ENCODE measurements around the gene PI16.
A peak's percentile ranks its signal among the peaks of the same experiment; 100 is the strongest.

Gene PI16

DNA sequence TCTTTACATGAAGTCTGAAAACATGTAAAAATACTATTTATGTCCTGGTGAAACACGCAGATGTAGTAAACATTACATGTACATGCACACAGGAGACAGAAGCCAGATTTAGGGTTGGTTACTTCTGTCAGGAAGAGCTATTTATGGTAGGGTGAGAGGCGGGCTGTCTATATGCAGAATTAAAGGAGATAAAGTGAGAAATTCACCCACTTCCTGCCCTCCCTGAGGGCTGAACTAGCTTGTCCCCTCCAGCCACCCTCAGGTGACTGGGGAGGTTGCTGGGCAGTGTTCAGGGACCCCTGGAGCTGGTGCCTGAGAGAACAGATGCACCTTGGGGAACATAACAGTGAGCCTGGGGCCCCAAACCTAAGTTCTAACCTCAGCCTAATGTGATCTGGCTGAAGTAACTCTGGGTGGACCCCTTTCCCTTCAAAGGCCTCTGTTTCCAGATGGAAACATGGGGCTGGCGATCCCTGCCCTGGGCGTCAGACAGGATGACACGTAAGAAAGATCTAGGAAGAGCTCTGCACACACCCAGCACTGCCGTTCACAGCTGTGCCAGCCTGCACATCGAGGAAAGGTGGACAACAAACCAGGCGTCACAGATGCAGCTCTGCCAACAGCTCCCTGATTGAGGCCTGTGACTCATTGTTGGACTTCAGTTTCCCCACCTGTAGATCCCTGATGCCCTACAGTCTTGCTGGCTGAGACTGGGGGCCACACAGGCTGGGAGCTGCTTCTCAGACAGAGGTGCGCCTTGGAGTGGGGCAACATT lies 1.3 kb downstream of the PI16 start:
- DNase-seq, result no peak

DNA sequence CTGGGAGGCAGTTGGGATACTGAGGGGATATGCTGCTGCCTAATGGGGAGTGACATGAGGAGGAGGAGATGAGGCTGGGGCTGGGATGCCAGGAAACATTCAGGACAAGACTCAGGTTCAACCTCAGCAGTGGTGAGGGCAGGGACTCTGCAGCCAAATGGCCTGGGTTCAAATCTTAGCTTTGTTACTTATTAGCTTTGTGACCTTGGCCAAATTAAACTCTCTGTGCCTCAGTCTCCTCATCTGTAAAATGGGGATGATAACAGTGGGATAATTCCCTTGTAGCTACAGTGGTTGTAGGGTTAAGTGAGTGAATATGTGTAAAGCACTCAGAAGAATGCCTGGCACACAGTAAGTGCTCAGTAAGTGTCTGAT lies 1.9 kb downstream of the PI16 start:
- DNase-seq, result no peak

DNA sequence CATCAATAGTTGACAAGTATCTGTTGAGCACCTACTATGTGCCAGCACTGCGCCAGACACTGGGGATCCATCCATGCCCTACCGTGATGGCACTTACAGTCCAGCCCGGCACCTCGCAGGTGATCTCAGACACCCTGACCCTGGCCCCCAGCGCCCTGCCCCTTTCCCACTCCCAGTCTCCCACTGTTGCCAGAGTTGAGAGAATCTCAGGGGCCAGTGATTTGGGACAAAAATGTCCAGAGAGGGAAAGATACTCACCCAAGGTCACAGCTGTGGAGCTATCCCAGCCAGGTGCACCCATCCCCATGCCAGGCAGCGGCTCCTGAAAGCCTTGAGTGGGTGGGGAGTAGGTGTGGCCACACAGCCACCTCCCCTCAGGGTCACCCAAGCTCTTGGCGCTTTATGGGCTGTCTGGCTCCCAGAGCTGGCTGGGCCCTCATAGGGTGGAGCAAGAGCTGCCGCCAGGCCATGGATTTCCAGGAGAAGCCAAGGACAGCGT lies 3.3 kb downstream of the PI16 start:
- DNase-seq, result no peak

DNA sequence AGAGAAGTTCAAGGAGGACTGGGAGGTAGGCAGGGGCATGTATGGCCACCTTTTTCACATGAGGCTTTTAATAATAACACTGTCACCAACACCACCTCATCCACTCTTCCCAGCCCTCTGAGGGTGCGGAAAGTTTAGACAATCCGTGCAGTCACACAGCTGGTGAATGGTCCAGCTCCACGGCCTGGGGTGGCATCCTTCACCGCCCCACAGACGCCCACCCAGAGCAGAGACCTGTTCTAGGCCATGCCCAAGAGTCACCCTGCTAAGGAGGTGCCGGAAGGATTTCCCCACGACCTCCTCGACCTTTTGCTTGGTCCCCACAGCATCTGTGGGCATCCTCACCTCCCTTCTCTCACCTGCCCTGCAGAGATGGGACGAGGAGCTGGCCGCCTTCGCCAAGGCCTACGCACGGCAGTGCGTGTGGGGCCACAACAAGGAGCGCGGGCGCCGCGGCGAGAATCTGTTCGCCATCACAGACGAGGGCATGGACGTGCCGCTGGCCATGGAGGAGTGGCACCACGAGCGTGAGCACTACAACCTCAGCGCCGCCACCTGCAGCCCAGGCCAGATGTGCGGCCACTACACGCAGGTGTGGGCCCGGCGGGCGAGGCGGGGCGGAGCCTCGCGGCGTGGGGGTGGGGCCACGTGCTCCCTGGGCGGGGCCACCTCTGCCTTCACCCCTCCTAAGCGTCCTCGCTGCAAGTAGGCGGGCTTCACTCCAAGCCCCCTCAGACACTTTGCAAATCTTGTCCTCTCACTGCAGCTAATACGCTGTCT lies 4.4 kb downstream of the PI16 start:
- DNase-seq, result no peak

DNA sequence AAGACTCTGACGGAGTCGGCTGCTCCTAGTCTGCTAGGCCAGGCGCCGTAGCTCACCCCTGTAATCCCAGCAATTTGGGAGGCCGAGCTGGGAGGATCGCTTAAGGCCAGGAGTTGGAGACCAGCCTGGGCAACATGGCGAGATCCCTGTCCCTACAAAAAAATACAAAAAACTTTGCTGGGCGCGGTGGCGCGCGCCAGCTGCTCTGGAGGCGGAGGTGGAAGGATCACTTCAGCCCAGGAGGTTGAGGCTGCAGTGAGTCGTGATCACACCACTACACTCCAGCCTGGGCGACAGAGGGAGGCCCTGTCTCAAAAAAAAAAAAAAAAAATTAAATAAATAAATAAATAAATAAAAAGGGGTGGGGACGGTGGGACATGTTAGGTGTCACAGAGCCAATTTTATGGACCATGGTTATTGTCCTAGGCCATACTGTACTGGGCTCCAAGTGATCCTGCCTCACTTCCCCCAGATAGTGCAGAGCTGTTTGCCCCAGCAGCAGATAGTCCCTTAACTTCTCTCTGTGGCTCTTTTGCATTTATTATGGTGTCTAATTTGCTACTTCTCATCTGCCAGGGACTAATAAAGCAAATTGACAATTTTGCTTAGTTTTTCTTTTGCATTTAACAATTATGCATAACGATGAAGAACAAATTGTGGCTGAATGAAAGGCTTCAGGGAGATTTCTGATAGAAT lies 5.2 kb downstream of the PI16 start:
- no peak for DNase-seq

DNA sequence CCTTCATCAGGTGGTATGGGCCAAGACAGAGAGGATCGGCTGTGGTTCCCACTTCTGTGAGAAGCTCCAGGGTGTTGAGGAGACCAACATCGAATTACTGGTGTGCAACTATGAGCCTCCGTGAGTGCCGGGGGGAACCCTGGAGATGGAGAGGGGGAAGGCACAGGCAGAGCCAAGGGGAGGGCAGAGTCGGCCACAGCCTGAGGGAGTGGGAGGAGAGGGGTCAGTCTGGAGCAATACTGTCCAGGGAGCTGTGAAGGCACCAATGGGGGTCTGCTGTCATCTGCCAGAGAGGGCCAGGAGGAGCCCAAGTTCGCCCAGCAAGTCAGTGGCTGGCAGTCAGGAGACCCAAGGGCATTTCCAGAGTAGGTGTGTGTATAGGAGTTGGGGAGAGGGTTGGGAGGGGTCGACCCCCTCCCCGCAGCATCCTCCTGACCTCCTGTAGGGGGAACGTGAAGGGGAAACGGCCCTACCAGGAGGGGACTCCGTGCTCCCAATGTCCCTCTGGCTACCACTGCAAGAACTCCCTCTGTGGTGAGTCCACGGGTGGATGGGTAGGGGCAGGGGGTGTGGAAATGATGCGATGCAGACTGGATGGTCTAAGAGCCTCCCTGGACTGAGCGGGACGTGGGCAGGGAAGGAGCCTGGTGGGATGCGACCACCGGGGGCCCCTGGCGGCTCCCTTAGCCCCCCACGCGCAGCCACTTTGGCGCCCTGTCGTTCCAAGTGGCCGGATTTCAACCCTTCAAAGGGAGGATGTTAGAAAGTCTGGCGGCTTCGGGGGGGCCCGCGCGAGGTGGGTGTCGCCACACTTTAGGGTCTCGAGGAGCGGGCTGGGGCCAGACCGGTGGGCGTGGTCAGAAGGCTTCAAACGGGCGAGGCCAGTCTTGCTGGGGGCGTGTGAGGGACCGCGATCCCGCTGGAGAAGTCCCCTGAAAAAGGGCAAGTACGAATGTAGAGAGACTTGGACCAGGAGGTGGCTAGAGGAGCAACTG lies 7.2 kb downstream of the PI16 start:
- no peak for DNase-seq

DNA sequence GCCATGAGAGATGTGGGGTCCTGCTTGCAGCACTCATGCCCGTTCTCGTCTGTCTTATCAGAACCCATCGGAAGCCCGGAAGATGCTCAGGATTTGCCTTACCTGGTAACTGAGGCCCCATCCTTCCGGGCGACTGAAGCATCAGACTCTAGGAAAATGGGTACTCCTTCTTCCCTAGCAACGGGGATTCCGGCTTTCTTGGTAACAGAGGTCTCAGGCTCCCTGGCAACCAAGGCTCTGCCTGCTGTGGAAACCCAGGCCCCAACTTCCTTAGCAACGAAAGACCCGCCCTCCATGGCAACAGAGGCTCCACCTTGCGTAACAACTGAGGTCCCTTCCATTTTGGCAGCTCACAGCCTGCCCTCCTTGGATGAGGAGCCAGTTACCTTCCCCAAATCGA lies 8.3 kb downstream of the PI16 start:
- peak in 48 of 56 donors; percentile 19 to 87 (median 62) for DNase-seq

DNA sequence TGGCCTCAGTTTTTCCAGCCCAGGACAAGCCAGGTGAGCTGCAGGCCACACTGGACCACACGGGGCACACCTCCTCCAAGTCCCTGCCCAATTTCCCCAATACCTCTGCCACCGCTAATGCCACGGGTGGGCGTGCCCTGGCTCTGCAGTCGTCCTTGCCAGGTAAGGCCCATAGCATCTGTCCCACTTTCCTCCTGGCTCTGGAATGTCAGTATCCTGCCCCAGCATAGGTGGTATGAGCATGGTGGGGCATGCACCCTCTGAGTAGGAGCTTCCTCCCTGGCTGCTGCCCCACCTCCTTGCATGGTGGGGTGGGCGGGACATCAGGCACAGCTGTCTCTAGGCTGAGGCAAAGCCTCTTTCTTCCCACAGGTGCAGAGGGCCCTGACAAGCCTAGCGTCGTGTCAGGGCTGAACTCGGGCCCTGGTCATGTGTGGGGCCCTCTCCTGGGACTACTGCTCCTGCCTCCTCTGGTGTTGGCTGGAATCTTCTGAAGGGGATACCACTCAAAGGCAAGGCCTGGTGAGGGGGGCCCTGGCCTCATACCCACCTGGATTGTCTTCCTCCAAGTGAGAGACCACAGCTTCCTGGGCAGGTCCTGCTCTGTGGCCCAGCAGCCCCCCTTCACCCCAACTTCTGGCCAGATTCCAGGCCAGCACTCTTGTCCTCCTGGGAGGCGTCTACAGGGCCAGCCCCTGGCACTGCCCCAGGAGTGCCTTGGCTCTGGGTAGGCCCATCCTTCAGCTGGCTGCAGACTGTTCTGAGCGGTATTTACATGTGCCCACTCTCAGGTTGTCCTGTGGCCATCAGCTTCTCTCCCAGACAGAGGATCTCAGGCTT lies 9.1 kb downstream of the PI16 start:
- DNase-seq, result peak in 1 of 56 donors; percentile 69

DNA sequence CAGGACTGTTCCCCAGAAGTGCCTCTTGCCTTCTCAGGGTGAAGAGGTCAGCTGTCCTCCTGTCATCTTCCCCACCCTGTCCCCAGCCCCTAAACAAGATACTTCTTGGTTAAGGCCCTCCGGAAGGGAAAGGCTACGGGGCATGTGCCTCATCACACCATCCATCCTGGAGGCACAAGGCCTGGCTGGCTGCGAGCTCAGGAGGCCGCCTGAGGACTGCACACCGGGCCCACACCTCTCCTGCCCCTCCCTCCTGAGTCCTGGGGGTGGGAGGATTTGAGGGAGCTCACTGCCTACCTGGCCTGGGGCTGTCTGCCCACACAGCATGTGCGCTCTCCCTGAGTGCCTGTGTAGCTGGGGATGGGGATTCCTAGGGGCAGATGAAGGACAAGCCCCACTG lies 9.8 kb downstream of the PI16 start:
- no peak for DNase-seq

DNA sequence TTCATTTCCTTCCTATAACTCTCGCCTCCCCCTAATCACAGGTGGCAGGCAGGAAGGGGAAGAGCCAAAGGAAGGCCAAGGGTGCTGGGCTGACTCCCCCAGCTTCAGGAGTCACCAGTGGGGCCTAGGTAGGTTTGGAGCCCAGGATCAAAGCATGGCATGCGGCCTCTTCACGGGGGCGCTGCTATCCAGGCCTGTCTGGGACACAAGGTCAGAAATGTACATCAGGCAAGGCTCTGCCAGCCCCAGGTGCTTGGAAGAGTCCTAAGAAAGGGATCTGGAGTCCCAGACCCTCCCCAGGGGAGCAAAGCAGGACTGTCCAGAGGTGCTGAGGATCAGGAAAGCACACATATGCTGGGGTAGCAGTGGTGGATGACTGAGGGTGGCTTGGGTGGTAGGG lies 10.4 kb downstream of the PI16 start:
- DNase-seq, result no peak

DNA sequence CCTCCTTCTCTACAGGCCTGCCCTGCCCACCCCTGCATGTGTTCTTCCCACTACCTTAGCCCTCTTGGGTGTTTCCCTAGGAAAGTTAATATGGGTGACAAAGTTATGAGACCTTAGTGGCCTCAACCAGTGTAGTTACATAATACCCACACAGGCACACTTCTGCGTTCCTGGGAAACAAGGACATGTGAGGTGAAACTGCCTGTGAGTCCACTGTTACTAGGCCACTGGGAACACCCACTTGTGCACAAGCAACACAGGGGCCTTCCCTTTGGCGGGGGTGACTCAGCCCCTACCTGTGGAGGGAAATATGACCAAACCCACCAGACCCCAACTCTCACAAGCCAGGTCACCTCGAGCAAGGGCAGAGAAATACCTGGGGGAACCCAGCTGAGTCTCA lies 12.8 kb downstream of the PI16 start:
- DNase-seq, result no peak

DNA sequence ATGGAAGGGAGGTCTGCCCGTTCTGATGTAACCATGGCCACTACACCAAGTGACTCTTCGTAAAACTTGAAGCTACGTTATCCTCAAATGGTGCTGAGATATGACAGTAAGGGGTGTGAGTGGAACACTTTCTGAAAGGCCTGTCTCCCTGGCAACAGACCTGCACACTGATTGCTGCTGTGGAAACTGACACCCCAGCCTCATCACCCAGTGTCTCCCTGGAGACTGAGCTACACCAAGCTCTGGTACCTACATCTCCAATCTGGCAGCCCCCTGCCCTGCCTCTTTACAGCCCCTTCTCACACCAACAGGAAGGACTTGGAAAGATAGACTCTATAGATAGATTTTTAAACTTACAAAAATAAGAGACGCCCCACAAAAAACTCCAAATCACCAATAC lies 13.2 kb downstream of the PI16 start:
- DNase-seq, result no peak

DNA sequence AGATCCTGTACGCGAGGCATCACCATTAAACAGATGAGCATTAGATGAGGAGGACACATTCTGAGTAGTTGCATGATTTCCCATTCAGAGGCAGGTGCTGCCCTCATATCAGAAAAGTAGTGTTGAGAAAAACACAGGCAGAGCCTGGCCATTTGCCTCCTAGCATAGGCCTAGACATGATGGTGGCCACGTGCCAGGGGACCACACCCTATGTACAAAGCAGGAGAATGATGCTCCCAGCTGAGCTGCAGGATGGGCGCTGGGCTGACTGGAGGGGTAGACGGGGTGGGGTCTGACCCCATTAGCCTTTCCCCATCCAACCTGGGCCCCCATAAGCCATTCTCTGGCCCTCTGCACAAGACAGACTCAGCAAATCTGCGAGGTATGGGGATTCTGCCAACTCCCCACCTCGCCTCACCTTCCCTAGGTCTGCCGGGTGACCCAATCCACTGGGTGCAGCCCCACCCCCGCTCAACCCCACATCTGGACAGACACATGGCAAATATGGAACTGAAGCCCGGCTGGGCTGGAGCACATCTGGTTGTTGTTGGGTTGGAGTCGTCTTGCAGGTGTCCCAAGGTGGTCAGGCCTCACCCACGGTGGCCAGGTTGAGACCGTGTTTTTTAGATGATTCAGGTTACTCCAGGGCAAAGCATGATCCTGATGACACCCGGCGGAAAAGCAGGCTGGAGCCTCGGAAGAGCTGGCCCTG lies 13.9 kb downstream of the PI16 start:
- DNase-seq, result no peak

DNA sequence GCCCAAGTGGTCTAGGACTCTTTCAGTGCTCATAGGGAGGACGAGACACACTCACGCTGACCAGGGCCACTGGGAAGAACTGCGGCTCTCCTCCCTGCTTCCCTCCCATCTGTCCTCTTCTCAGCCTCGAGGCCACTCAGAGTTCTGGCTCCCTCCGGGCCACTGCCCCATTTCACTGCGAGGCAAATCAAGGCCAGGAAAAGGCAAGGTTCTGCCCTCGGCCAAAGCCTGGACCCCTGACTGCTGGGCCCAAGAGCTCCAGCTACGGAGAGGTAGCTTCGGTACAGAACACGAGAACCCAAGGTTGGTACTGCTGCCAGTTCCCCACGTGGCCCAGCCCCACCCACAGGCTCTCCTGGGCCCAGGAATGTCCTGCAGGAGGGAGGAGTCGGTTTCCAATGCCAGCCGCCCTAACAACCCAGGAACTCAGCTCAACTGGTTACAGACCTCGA lies 14.7 kb downstream of the PI16 start:
- no peak for DNase-seq

DNA sequence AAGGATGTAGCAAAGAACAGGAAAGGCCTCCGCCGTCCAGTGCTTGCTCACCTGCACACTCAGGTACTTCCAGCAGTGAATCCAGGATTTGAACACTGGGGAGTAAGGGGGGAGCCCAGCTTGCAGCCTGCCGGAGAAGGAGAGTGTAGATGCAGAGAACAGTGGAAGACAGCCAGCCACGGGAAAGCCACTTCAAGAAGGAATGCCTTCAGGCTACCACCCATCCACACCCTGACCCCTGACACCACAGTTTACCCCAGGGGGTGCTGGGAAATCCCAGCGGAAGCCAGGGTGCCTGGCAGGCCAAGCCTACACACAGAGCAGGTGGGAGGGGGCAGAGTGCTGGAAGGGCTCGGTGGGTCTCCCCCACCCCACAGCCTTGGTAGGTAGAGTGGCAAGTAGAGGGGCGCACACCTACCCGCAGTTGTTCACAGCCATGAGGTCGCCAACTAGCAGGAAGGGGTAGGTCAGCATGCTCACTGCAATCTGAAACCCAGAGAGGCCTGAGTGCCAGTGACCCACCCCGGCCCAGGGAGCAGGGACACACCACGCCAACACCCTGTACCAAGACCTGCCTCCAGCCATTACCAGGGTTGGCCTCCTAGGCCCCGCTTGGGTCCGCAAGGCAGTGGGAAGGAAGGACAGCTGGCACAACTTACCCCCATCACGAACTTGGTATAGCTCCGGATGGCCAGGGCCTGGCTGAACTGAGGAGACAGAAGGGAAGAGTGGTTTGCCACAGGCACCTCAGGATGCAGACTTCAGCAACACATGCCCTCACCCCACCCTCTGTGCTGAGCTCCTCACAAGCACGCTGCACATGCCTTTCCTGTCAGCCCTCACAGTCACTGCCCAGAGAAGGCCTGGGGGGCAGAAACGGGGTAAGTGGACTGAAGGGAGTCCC lies 15.7 kb downstream of the PI16 start:
- no peak for DNase-seq

DNA sequence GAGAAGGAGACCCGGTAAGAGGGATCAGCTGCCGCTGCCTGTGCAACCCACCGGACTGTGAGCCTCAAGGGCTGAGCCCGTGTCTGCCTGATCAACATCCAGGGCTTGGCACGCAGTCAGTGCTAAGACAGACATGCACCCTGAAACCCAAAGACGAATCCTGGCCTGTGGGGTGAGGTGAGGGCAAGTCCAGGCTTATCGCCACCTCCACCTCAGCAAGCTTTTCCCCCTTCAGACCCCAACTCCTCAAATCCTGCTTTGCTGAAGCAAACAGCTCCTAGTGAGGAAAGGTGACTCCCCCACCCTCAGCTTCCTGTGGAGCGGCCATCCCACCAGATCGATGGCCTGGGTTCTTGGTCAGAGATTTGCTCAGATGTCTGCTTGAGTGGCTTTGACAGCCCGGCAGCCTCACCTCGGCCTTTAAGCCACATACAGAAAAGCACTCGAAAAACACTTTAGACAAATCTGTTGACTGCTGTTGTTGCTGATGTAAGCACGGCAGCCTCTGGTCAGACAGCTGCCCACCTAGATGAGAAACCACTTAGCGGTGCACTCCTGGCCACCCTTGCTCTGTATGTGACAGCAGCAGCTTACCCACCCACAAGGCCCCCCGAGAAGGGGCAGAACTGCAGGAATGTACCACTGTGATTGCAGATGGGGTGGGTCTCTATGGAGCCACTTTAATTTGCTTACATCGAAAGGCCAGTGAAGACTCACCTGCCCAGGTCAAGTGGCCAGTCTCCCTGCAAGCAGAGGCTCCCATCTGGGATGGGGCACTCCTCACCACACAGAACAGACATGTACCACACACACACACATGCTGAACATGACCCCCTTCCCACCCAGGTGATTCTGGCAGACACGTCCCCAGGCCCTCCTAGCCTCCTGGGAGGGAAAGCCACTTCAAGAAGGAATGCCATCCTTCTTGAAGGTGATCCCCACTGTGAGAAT lies 16.6 kb downstream of the PI16 start:
- DNase-seq, result no peak
